Neural cell (in vitro differentiated cells): Measurements from ENCODE around the gene HSBP1L1.

Experiments used
- EZH2 ChIP-seq: fragments of 200-600, 300-800 bp; shearing (Covaris generic), sonication (generic); IDR thresholded peaks from 2 replicates; pipeline ENCODE4 v1.6.1; 2014; ENCODE audit warnings: antibody characterized with exemption, low read length, borderline replicate concordance, mild to moderate bottlenecking; ENCODE audit not compliant: insufficient read depth, poor library complexity, severe bottlenecking
- MXI1 ChIP-seq: fragments of 450-650 bp; conservative IDR thresholded peaks from 2 replicates; pipeline ENCODE4 v1.6.1; 2014; ENCODE audit warnings: antibody characterized with exemption, mild to moderate bottlenecking; ENCODE audit not compliant: poor library complexity, severe bottlenecking
- RAD21 ChIP-seq: fragments of 450-650 bp; conservative IDR thresholded peaks from 2 replicates; pipeline ENCODE4 v1.6.1; 2014; ENCODE audit warnings: antibody characterized with exemption, mild to moderate bottlenecking, moderate library complexity
- SMC3 ChIP-seq: fragments of 450-650 bp; conservative IDR thresholded peaks from 2 replicates; pipeline ENCODE4 v1.6.1; 2014; ENCODE audit warnings: antibody characterized with exemption, mild to moderate bottlenecking, moderate library complexity; ENCODE audit not compliant: poor library complexity
- TAF1 ChIP-seq: IDR thresholded peaks from 2 replicates; pipeline ENCODE4 v1.6.1; 2012; ENCODE audit warnings: low read depth
- TF ChIP-seq, protein P1 (sequence below): fragments of 450-650 bp; IDR thresholded peaks from 2 replicates; pipeline ENCODE4 v1.5.1; 2014; ENCODE audit warnings: antibody characterized with exemption, mild to moderate bottlenecking, moderate library complexity; ENCODE audit not compliant: poor library complexity, severe bottlenecking

DNA sequence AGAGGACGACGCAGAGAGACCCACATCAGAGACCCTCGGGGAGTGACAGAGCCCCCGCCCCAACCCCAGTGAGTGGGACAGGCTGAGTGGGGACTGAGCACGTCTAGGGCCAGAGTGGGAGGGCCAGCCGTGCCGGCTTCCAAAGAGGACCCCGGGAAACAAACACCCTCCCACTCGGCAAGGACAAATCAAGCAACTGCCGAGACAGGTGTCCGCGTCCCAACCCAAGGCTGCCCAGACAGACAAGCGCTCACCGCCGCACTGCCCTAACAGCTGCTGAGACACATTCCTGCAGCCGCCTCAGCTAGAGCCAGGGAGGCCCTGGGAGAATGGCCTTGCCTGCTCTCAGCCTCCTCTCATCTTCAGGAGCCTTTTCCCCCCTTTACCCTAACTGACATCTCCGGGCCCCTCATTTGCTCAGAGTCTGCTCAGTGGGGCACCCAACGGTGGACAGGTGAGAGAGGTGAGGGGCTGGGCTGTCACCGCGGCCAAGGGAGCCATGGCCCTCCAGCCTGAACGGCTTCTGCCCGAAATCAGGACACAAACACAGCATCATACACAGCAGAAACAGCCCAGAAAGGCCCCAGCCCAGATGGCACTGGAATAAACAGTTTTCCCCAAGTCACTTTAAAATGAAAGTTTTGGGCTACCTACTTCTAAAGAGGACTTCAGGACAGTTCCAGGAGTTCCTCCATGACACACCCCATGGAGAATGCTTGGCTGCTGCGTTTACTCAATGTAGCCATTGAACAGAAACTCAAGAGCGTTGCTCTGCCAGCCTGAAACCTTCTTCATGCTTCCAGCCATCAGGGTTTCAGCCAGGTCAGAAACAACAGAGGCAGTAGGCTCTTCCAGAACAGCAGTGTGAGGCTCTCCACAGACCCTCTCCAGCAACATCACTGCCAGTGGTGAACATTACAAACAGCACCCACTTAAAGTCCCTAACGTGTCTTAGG is 36.6 kb upstream of the HSBP1L1 start:
- TF ChIP-seq EZH2 (no peak), SMC3 (no peak), TAF1 (no peak), MXI1 (no peak), RAD21 (no peak)
- TF ChIP-seq, protein P1, sequence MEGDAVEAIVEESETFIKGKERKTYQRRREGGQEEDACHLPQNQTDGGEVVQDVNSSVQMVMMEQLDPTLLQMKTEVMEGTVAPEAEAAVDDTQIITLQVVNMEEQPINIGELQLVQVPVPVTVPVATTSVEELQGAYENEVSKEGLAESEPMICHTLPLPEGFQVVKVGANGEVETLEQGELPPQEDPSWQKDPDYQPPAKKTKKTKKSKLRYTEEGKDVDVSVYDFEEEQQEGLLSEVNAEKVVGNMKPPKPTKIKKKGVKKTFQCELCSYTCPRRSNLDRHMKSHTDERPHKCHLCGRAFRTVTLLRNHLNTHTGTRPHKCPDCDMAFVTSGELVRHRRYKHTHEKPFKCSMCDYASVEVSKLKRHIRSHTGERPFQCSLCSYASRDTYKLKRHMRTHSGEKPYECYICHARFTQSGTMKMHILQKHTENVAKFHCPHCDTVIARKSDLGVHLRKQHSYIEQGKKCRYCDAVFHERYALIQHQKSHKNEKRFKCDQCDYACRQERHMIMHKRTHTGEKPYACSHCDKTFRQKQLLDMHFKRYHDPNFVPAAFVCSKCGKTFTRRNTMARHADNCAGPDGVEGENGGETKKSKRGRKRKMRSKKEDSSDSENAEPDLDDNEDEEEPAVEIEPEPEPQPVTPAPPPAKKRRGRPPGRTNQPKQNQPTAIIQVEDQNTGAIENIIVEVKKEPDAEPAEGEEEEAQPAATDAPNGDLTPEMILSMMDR, result no peak
